Mesendoderm (in vitro differentiated cells): ENCODE results near the gene CYP11A1.
A peak's percentile ranks its signal among the peaks of the same experiment; 100 is the strongest.

Experiments used
- DNase-seq: peaks from one replicate; pipeline ENCODE4 v3.0.0; 2013
- H2AK5ac ChIP-seq: 2 replicates; pipeline ENCODE4 v1.6.1; 2013; ENCODE audit warnings: low read length, inconsistent platforms
- H2BK120ac ChIP-seq: 2 replicates; pipeline ENCODE4 v1.6.1; 2013; ENCODE audit warnings: low read depth, mild to moderate bottlenecking, low read length, moderate library complexity, mixed read lengths
- H2BK15ac ChIP-seq: replicated peaks from 2 replicates; pipeline ENCODE4 v1.6.1; 2013; ENCODE audit warnings: low read depth, mild to moderate bottlenecking, moderate library complexity
- H2BK5ac ChIP-seq: 2 replicates; pipeline ENCODE4 v1.6.1; 2013; ENCODE audit warnings: low read length, inconsistent platforms
- H3K18ac ChIP-seq: 2 replicates; pipeline ENCODE4 v1.6.1; 2013; ENCODE audit warnings: mild to moderate bottlenecking, low read length, mixed read lengths
- H3K23ac ChIP-seq: one replicate; pipeline ENCODE4 v1.6.1; 2013; ENCODE audit warnings: low read length
- H3K27ac ChIP-seq: 2 replicates; pipeline ENCODE4 v1.5.1; 2013; ENCODE audit warnings: low read depth, mild to moderate bottlenecking, inconsistent platforms, low read length, moderate library complexity
- H3K27me3 ChIP-seq: 2 replicates; pipeline ENCODE4 v1.6.1; 2013; ENCODE audit warnings: low read length, control low read depth, mild to moderate bottlenecking, inconsistent platforms; ENCODE audit not compliant: insufficient read depth, poor library complexity
- H3K36me3 ChIP-seq: 2 replicates; pipeline ENCODE4 v1.6.1; 2013; ENCODE audit warnings: low read length, inconsistent platforms; ENCODE audit not compliant: control insufficient read depth, insufficient read depth
- H3K4ac ChIP-seq: one replicate; pipeline ENCODE4 v1.6.1; 2013; ENCODE audit warnings: low read depth, mild to moderate bottlenecking, low read length, moderate library complexity
- H3K4me1 ChIP-seq: 2 replicates; pipeline ENCODE4 v1.6.1; 2013; ENCODE audit warnings: low read depth, low read length, inconsistent platforms; ENCODE audit not compliant: control insufficient read depth
- H3K4me2 ChIP-seq: 2 replicates; pipeline ENCODE4 v1.6.1; 2013; ENCODE audit warnings: low read length
- H3K4me3 ChIP-seq: 2 replicates; pipeline ENCODE4 v1.5.1; 2013; ENCODE audit warnings: mild to moderate bottlenecking, low read length
- H3K56ac ChIP-seq: one replicate; pipeline ENCODE4 v1.6.1; 2013; ENCODE audit warnings: low read length
- H3K79me1 ChIP-seq: 2 replicates; pipeline ENCODE4 v1.6.1; 2013; ENCODE audit warnings: low read length, inconsistent platforms
- H3K79me2 ChIP-seq: 2 replicates; pipeline ENCODE4 v1.6.1; 2013; ENCODE audit warnings: mild to moderate bottlenecking, low read length; ENCODE audit not compliant: control insufficient read depth, insufficient read depth
- H3K9ac ChIP-seq: 2 replicates; pipeline ENCODE4 v1.6.1; 2013; ENCODE audit warnings: low read length, inconsistent platforms
- H4K5ac ChIP-seq: one replicate; pipeline ENCODE4 v1.6.1; 2013; ENCODE audit warnings: low read length
- H4K8ac ChIP-seq: one replicate; pipeline ENCODE4 v1.6.1; 2013; ENCODE audit warnings: low read depth, mild to moderate bottlenecking, control low read depth, low read length, moderate library complexity
- WGBS: extraction: QIAGEN DNeasy Blood & Tissue Kit; methylation state at CpG from one replicate; pipeline ENCODE4 v1.1.7; 2013; ENCODE audit warnings: low lambda C conversion rate, missing lambda C conversion rate; ENCODE audit not compliant: insufficient coverage; ENCODE audit errors: extremely low coverage; 5-methylcytosine and 5-hydroxymethylcytosine counted together

Gene CYP11A1

DNA sequence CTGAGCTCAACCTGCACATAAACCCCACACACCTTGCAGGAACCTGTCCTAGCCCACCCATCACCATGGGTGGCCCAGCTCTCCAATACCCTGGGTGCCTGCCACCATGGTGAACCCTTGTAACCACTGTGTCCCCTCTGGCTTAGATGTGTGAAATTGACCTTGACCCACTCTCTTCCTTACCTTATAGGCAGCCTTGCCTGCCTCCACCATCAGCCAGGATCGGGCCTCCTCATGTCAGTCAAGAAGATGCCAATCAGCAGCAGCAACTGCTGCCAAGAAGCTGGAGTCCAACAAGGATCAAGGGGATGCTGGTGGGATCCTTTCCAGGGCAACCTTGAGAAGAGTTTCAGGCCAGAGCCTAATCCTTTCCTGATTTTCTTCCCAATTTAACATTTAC lies 8.8 kb upstream of the CYP11A1 start:
- Histone ChIP-seq H3K4me3 (no peak overlapping the region), H2BK15ac (no peak overlapping the region), H3K79me1 (no peaks in the 10 kb centered on the region), H3K23ac (no peak overlapping the region), H3K18ac (no peak overlapping the region), H3K27ac (no peak overlapping the region), H2AK5ac (no peak overlapping the region), H3K27me3 (no peaks in the 10 kb centered on the region), H3K4me1 (no peaks in the 10 kb centered on the region), H2BK5ac (no peak overlapping the region), H4K8ac (no peak overlapping the region), H3K4ac (no peak overlapping the region), H3K36me3 (no peaks in the 10 kb centered on the region), H3K9ac (no peak overlapping the region), H3K79me2 (no peaks in the 10 kb centered on the region), H3K4me2 (no peak overlapping the region), H4K5ac (no peak overlapping the region), H3K56ac (no peak overlapping the region), H2BK120ac (no peak overlapping the region)
- WGBS: no CpG with 5 or more reads among the region's 1 CpG
- DNase-seq: no peak

DNA sequence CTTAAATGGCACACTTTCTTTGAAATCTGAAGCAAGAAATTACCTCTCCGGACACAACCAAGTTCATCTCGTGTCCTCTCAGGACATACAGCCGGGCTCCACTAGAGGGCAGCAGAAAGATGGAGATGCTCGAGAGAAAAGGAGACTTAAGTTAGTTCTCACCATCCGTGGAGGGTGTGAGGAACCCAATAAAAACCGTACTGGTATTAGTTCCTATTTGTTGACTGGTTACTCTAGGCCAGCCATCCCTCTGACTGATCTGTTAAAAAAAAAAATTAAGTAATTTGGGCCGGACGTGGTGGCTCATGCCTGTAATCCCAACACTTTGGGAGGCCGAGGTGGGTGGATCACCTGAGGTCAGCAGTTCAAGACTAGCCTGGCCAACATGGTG lies 7.9 kb upstream of the CYP11A1 start:
- no CpG with 5 or more reads among the region's 9 CpGs for WGBS
- Histone ChIP-seq H3K4ac (no peak overlapping the region), H2BK120ac (no peak overlapping the region), H3K79me2 (no peaks in the 10 kb centered on the region), H3K4me3 (no peak overlapping the region), H2BK5ac (no peak overlapping the region), H3K4me2 (no peak overlapping the region), H4K5ac (no peak overlapping the region), H3K27ac (no peak overlapping the region), H2BK15ac (no peak overlapping the region), H4K8ac (no peak overlapping the region), H3K23ac (no peak overlapping the region), H3K36me3 (no peaks in the 10 kb centered on the region), H3K18ac (no peak overlapping the region), H3K56ac (no peak overlapping the region), H3K79me1 (no peaks in the 10 kb centered on the region), H3K9ac (no peak overlapping the region), H3K4me1 (no peaks in the 10 kb centered on the region), H2AK5ac (no peak overlapping the region), H3K27me3 (no peaks in the 10 kb centered on the region)
- peak; percentile 89 for DNase-seq

DNA sequence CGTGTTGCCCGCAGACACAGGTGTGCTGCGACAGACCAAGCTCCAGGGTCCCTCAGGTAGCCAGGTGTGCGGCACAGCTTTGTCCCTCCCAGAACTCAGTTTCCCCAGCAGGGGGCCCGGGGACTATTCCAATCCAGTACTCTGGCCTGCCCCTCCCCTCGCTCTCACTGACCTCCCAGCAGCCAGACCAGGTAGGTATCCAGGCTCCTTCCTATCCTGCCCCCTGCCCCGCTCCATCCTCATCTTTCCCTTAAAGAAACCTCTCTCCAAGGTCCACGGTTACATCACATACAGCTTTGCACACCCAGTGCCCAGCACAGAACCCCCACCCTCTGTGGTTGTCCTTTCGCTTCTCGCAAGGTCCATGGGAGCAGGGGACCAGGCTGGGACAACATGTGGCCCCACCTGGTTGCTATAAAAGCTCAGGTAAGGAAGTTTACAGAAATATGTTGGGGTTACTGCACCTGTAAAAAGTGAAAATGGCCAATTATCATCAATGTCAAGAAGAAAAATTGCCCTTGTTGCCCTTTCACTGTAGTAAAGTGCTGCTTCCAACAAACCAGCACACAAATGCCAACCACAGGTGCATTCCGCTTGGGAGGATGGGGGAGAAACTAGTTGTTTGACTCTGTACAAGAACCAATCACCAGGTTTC lies 7.3 kb upstream of the CYP11A1 start:
- Histone ChIP-seq H3K18ac (no peak overlapping the region), H3K4me3 (no peak overlapping the region)

DNA sequence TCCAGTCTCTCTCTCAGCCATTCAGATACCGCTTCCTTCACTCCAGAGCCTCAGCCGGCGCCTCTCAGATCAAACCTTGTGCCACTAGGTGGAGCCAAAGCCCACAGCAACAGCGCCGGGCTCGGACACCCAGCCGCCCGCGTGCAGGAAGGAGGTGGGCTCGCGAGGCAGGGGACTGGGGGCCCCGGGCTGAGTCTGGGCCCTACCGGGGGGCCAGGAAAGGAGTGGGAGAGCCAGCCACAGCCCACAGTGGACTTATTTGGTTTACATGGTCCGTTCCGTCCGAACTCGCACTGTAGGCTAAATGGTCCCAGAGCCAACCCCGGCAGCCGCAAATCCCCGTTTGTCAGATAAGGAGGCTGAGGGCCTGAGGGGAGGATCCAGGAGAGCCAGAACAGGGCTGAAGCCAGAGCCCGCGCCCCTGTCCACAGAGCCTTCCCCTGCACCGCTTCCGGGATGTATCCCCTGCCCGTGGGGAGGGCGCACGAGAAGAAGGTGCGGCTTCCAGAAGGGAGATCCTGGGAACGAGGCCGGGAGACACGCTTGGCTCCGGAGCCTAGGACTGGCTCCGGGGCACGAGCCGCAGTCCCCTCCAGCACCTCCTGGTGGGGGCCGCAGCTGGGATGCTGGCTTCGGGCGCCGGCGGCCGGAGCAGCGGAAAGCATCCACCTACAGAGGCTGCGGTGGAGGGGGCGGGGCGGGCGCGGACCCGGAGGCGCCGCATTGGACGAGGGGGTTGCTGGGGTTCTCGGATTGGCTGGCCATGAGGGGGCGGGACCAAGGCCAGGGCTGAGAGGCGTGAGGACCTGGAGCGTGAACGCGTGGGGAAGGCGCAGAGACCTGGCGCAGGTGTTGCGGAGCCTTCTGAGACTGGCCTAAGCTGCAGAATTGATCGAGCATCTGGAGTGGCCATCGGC lies 6.5 kb upstream of the CYP11A1 start:
- Histone ChIP-seq H3K27me3 (no peaks in the 10 kb centered on the region), H2BK5ac (no peak overlapping the region), H2BK15ac (no peak overlapping the region), H4K8ac (no peak overlapping the region), H3K56ac (peak overlapping the region; percentile 84), H3K4ac (no peak overlapping the region), H2BK120ac (no peak overlapping the region), H3K27ac (no peak overlapping the region), H3K4me2 (peak overlapping the region; percentile 93), H4K5ac (no peak overlapping the region), H3K4me1 (no peaks in the 10 kb centered on the region), H3K18ac (no peak overlapping the region), H3K23ac (no peak overlapping the region), H3K36me3 (no peaks in the 10 kb centered on the region), H3K9ac (peak overlapping the region; percentile 74), H3K79me1 (no peaks in the 10 kb centered on the region), H2AK5ac (no peak overlapping the region), H3K79me2 (no peaks in the 10 kb centered on the region), H3K4me3 (peak overlapping the region; percentile 1)
- peak; percentile 96 for DNase-seq
- WGBS: no CpG with 5 or more reads among the region's 62 CpGs

More for the DNA sequence above, 7.3 kb upstream of the CYP11A1 start:
- no peak overlapping the region for H2BK120ac ChIP-seq
- H3K79me1 ChIP-seq: no peaks in the 10 kb centered on the region
- H3K27ac ChIP-seq: no peak overlapping the region
- H2AK5ac ChIP-seq: no peak overlapping the region
- DNase-seq: no peak
- no peak overlapping the region for H4K5ac ChIP-seq
- H3K23ac ChIP-seq: no peak overlapping the region
- H3K56ac ChIP-seq: peak overlapping the region; percentile 76
- no peak overlapping the region for H3K4ac ChIP-seq
- H2BK15ac ChIP-seq: no peak overlapping the region
- no peaks in the 10 kb centered on the region for H3K4me1 ChIP-seq
- no CpG with 5 or more reads among the region's 11 CpGs for WGBS
- H2BK5ac ChIP-seq: no peak overlapping the region
- peak overlapping the region; percentile 93 for H3K4me2 ChIP-seq
- peak overlapping the region; percentile 33 for H3K9ac ChIP-seq
- H4K8ac ChIP-seq: no peak overlapping the region
- no peaks in the 10 kb centered on the region for H3K27me3 ChIP-seq
- H3K79me2 ChIP-seq: no peaks in the 10 kb centered on the region
- no peaks in the 10 kb centered on the region for H3K36me3 ChIP-seq

DNA sequence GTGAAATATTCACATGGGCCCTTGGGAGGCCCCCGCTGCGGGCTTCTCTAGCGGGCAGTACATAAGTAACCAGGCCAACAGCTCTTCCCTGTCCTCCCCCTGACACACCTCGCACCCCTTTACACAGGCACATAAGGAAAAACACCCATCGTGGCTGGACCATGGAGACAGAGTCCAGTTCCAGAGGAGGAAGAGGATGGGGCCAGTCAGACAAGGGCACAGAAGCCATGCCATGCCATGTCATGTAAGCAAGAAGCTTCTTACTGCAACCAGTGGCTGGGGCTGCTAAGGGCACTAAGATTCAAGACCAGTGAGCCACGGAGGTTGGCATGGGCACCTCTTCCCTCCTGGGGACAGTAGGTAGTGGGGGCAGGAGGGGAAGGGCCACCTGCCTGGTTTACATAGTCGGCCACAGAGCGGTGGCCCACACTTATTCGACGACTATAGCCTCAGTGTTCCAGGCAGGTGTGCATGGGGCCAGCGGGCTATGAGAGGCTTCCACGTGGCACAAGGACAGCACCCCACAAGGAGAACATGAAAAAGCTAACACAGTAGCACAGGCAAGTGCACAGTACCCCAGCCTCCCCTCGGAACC lies 5.7 kb upstream of the CYP11A1 start:
- no CpG with 5 or more reads among the region's 13 CpGs for WGBS

More for the DNA sequence above, 5.7 kb upstream of the CYP11A1 start:
- Histone ChIP-seq H2BK5ac (no peak overlapping the region), H2BK15ac (no peak overlapping the region), H3K9ac (peak overlapping the region; percentile 39), H3K79me1 (no peaks in the 10 kb centered on the region), H3K4me1 (no peaks in the 10 kb centered on the region), H3K4me3 (no peak overlapping the region), H3K23ac (no peak overlapping the region), H3K4ac (no peak overlapping the region), H3K18ac (no peak overlapping the region), H3K27ac (no peak overlapping the region), H2AK5ac (no peak overlapping the region), H3K56ac (peak overlapping the region; percentile 81), H3K27me3 (no peaks in the 10 kb centered on the region), H2BK120ac (no peak overlapping the region), H3K4me2 (no peak overlapping the region), H3K79me2 (no peaks in the 10 kb centered on the region), H4K5ac (no peak overlapping the region), H3K36me3 (no peaks in the 10 kb centered on the region), H4K8ac (no peak overlapping the region)
- DNase-seq: no peak
